ENCODE results near the gene EHD3.

Gene EHD3

DNA sequence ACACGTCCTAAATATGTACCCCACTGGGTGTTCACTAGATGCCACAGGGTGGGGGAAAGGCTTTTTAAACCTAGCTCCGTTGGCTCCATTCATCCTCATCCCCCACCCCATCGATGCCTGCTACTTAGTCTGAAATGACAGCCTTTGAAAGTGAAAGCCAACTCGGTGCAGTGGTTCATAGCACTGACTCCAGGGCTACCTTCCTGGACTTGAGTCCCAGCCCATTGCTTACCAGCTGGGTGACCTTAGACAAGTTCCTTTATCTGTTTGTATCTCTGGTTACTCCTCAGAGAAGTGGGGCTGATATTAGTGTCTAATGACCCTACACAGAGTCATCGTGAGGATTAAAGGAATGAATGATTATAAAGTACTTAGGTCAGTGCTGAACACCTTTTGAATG is 24.4 kb downstream of the EHD3 start:
- no peaks in the 10 kb centered on the region for H3K9me3 Mint-ChIP-seq
- no peaks in the 10 kb centered on the region for H3K27me3 Mint-ChIP-seq (ENCODE audit: low read depth)
- H3K27ac Mint-ChIP-seq: no peak overlapping the region
- peaks cover 8% of the 10 kb centered on the region for H3K4me1 Mint-ChIP-seq
- H3K36me3 Mint-ChIP-seq (ENCODE audit: low read depth): peaks cover 5% of the 10 kb centered on the region
- no peak overlapping the region for H3K4me3 Mint-ChIP-seq
- TF ChIP-seq, protein P1, sequence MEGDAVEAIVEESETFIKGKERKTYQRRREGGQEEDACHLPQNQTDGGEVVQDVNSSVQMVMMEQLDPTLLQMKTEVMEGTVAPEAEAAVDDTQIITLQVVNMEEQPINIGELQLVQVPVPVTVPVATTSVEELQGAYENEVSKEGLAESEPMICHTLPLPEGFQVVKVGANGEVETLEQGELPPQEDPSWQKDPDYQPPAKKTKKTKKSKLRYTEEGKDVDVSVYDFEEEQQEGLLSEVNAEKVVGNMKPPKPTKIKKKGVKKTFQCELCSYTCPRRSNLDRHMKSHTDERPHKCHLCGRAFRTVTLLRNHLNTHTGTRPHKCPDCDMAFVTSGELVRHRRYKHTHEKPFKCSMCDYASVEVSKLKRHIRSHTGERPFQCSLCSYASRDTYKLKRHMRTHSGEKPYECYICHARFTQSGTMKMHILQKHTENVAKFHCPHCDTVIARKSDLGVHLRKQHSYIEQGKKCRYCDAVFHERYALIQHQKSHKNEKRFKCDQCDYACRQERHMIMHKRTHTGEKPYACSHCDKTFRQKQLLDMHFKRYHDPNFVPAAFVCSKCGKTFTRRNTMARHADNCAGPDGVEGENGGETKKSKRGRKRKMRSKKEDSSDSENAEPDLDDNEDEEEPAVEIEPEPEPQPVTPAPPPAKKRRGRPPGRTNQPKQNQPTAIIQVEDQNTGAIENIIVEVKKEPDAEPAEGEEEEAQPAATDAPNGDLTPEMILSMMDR (IDR thresholded peaks at IDR 0.05; ENCODE audit: unreplicated experiment in 3 of 3): no peak

DNA sequence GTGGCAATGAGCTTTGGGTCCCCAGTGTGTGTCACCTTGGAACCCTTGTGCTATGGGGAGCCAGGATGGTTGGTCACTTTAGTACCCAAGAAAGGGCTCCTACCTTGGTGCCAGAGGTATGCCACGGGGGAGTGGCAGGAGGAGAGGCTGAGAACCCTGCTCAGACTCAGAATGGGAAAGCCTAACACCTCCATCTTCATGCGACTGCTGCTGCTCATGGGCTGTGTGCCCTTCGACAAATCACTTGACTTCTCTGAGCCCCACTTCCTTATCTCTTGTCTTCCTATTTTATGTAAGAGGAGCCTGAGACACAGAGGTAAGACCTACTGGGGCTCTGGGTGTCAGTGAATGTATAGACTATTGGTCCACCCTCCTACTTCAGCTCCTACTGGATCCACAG is 25.1 kb downstream of the EHD3 start:
- Mint-ChIP-seq H3K27me3 (ENCODE audit: low read depth) (no peaks in the 10 kb centered on the region), H3K36me3 (ENCODE audit: low read depth) (peaks cover 5% of the 10 kb centered on the region), H3K27ac (no peak overlapping the region), H3K4me1 (peaks cover 8% of the 10 kb centered on the region), H3K9me3 (no peaks in the 10 kb centered on the region), H3K4me3 (no peak overlapping the region)
- TF ChIP-seq, protein P1 (IDR thresholded peaks at IDR 0.05; ENCODE audit: unreplicated experiment in 3 of 3): no peak

DNA sequence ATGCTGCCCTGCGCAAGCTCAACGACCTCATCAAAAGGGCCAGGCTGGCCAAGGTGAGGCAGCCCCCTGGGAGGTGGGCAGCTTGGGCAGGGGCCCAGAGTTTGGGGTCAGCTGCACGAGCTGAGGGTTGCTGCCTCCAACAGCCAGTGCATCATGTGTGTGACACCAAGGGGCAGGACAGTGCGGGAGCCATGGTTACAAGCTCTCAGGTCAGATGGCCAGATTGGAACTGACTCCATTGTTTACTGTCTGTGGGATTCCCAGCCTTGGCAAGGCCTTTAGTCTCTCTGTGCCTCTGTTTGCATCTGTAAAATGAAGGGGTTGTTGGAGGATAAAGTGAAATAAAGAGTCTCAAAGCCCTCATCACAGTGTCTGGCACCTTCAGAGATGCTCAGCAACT is 26.9 kb downstream of the EHD3 start:
- Mint-ChIP-seq H3K4me3 (no peak overlapping the region), H3K9me3 (no peaks in the 10 kb centered on the region), H3K27me3 (ENCODE audit: low read depth) (peaks cover under 1% of the 10 kb centered on the region), H3K36me3 (ENCODE audit: low read depth) (peaks cover 9% of the 10 kb centered on the region), H3K27ac (no peak overlapping the region), H3K4me1 (peaks cover 6% of the 10 kb centered on the region)
- TF ChIP-seq, protein P1 (IDR thresholded peaks at IDR 0.05; ENCODE audit: unreplicated experiment in 3 of 3): no peak

DNA sequence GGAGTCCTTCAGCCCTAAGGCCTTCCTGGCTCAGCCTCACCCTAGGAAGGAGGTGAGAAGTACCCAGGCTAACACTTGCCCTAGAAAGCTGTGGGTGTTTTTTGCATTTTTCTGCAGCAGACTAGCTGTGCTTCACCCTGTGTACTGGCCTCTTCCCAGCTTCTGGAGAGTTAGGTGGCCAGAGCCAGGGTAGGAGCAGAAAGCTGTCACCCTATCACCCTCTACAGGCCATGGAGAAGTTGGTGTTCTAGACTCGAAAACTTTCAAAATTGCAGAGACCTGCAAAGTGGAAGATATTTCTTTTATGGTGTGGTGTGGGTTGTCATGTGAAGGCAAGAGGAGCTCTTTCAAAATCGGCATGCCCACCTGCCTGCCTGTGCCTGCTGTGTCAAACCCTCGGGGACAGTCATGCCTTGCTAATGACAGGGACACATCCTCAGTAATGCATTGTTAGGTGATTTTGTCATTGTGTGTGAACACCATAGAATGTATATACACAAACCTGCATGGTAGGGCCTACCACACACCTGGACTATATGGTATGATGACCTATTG is 29.8 kb downstream of the EHD3 start:
- no peaks in the 10 kb centered on the region for H3K4me1 Mint-ChIP-seq
- H3K9me3 Mint-ChIP-seq: no peaks in the 10 kb centered on the region
- H3K27ac Mint-ChIP-seq: no peak overlapping the region
- peaks cover 4% of the 10 kb centered on the region for H3K27me3 Mint-ChIP-seq (ENCODE audit: low read depth)
- TF ChIP-seq, protein P1 (IDR thresholded peaks at IDR 0.05; ENCODE audit: unreplicated experiment in 3 of 3): no peak
- H3K4me3 Mint-ChIP-seq: no peak overlapping the region
- H3K36me3 Mint-ChIP-seq (ENCODE audit: low read depth): peaks cover 25% of the 10 kb centered on the region

DNA sequence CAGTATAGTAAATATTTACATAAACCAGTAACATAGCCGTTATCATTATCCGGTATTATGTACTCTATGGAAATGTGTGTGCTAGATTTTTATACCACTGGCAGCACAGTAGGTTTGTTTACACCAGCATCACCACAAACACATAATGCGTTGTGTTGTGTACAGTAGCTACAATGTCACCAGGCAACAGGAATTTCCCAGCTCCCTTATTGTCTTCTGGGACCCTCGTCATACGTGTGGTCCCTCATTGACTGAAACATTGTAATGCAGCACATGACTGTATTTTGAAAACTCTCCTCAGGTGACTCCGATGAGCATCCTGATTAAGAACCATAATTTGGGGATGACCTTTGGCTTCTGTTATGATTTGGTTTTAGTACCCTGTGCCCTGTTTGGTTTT is 31.3 kb downstream of the EHD3 start:
- H3K4me1 Mint-ChIP-seq: peaks cover under 1% of the 10 kb centered on the region
- no peak overlapping the region for H3K27ac Mint-ChIP-seq
- peaks cover 25% of the 10 kb centered on the region for H3K36me3 Mint-ChIP-seq (ENCODE audit: low read depth)
- no peaks in the 10 kb centered on the region for H3K9me3 Mint-ChIP-seq
- H3K27me3 Mint-ChIP-seq (ENCODE audit: low read depth): peaks cover 4% of the 10 kb centered on the region
- H3K4me3 Mint-ChIP-seq: no peak overlapping the region
- TF ChIP-seq, protein P1 (IDR thresholded peaks at IDR 0.05; ENCODE audit: unreplicated experiment in 3 of 3): no peak

DNA sequence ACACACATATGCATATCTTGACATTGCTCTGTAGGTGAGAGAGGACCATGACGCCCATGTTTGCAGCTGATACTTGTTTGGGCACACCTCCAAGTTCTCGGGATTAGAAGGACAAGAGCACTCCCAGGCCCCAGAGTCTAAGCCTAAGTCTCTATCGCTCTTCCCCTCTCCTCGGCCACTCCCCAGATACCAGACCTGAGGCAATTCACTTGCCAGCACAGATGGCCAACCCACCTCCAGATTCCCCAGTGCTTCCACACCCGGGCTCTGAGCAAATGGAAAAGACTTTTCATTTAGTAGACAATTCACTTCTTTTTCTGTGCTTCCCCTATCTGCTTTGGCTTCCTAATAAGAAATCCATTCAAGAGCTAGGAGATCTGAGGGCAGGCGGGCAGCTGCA is 32.9 kb downstream of the EHD3 start:
- TF ChIP-seq, protein P1 (IDR thresholded peaks at IDR 0.05; ENCODE audit: unreplicated experiment in 3 of 3): no peak
- no peak overlapping the region for H3K4me3 Mint-ChIP-seq
- no peaks in the 10 kb centered on the region for H3K9me3 Mint-ChIP-seq
- H3K27me3 Mint-ChIP-seq (ENCODE audit: low read depth): peaks cover 4% of the 10 kb centered on the region
- H3K4me1 Mint-ChIP-seq: peaks cover 12% of the 10 kb centered on the region
- no peak overlapping the region for H3K27ac Mint-ChIP-seq
- peaks cover 20% of the 10 kb centered on the region for H3K36me3 Mint-ChIP-seq (ENCODE audit: low read depth)
